Keratinocyte (primary cell): ENCODE results near the gene LANCL1. TPM values are rescaled to one million over a fixed set of nuclear protein-coding genes. Genes with fewer than 3 reads are reported as not detected.

ENCODE experiments used
- DNase-seq: peaks from one replicate; pipeline ENCODE4 v3.0.0-alpha.2; 2011; ENCODE audit warnings: low read depth, missing footprints, low spot score
- FAIRE-seq: peaks from 2 replicates; lab custom pipeline; 2011; peaks lifted over from hg19 to GRCh38; lab: Jason Lieb, UNC
- H2AFZ ChIP-seq: 2 replicates; pipeline ENCODE4 v1.6.0; 2012; ENCODE audit warnings: low read length, control low read depth, inconsistent platforms; ENCODE audit not compliant: control insufficient read depth
- H3K27ac ChIP-seq: 2 replicates; pipeline ENCODE4 v1.5.1; 2011; ENCODE audit warnings: low read length; ENCODE audit not compliant: control insufficient read depth, insufficient read depth
- H3K27me3 ChIP-seq: 3 replicates; pipeline ENCODE4 v1.6.0; 2011; ENCODE audit warnings: low read length; ENCODE audit not compliant: control insufficient read depth, insufficient read depth; ENCODE audit errors: extremely low read depth
- H3K36me3 ChIP-seq, 2 experiments: 2 replicates in 1 of 2; 3 replicates in 1 of 2; pipeline ENCODE4 v1.5.1; 2011; ENCODE audit warnings: low read length in 2 of 2, mild to moderate bottlenecking in 1 of 2; ENCODE audit not compliant: control insufficient read depth in 2 of 2, insufficient read depth in 2 of 2; ENCODE audit errors: extremely low read depth in 1 of 2
- H3K4me1 ChIP-seq: 3 replicates; pipeline ENCODE4 v1.5.1; 2011; ENCODE audit warnings: low read length; ENCODE audit not compliant: control insufficient read depth, insufficient read depth; ENCODE audit errors: extremely low read depth
- H3K4me2 ChIP-seq: 3 replicates; pipeline ENCODE4 v1.6.0; 2011; ENCODE audit warnings: low read depth, low read length; ENCODE audit not compliant: control insufficient read depth, insufficient read depth; ENCODE audit errors: extremely low read depth
- H3K4me3 ChIP-seq, 3 experiments: fragments of 200-600 bp in 1 of 3; sonication (generic) in 1 of 3; 2 replicates in 2 of 3; 3 replicates in 1 of 3; pipeline ENCODE4 v1.5.1; 2011 to 2016; ENCODE audit warnings: low read length in 3 of 3, mild to moderate bottlenecking in 3 of 3, control low read depth in 2 of 3, inconsistent platforms in 1 of 3, low read depth in 1 of 3, mixed read lengths in 1 of 3, mixed run types in 1 of 3, moderate library complexity in 1 of 3; ENCODE audit not compliant: control insufficient read depth in 2 of 3, insufficient read depth in 2 of 3; ENCODE audit errors: extremely low read depth in 1 of 3
- H3K79me2 ChIP-seq: 2 replicates; pipeline ENCODE4 v1.6.0; 2012; ENCODE audit warnings: low read length; ENCODE audit not compliant: control insufficient read depth, insufficient read depth
- H3K9ac ChIP-seq: 3 replicates; pipeline ENCODE4 v1.6.0; 2011; ENCODE audit warnings: low read length; ENCODE audit not compliant: control insufficient read depth, insufficient read depth; ENCODE audit errors: extremely low read depth
- H3K9me1 ChIP-seq: 3 replicates; pipeline ENCODE4 v1.6.0; 2011; ENCODE audit warnings: low read length; ENCODE audit not compliant: control insufficient read depth, insufficient read depth; ENCODE audit errors: extremely low read depth
- H3K9me3 ChIP-seq: 2 replicates; pipeline ENCODE4 v1.5.1; 2012; ENCODE audit warnings: low read depth, low read length; ENCODE audit not compliant: control insufficient read depth
- H4K20me1 ChIP-seq: 3 replicates; pipeline ENCODE4 v1.6.0; 2011; ENCODE audit warnings: low read length; ENCODE audit not compliant: control insufficient read depth, insufficient read depth; ENCODE audit errors: extremely low read depth
- EZH2 ChIP-seq: IDR thresholded peaks from one replicate; pipeline ENCODE4 v1.6.1; 2012; ENCODE audit warnings: inconsistent platforms, mild to moderate bottlenecking, low read length, moderate library complexity
- dilution Hi-C: fragments of 300-500 bp; cut with MboI; formaldehyde crosslinking; loops from one replicate; pipeline ENCODE4 v1.7.0; 2020; ENCODE audit warnings: low sequenced_read_pairs; ENCODE audit not compliant: extremely low pct_ligation_motif_present
- polyA plus RNA-seq, 5 experiments: library from polyadenylated mRNA; depleted of rRNA in 3 of 5; stranded (reverse) in 3 of 5; stranded (forward) in 1 of 5; unstranded in 1 of 5; fragments of >200 nt; gene quantifications; 1 replicate in 1 of 5; 2 replicates in 3 of 5; 3 replicates in 1 of 5; pipeline versions ENCODE4 v1.2.1 to v1.2.3, GENCODE V29; 2011 to 2012; ENCODE audit warnings: missing spikeins in 2 of 5, low read depth in 1 of 5, low replicate concordance in 1 of 5
- TF ChIP-seq, protein P1 (sequence below), 3 experiments: IDR thresholded peaks in 1 of 3; conservative IDR thresholded peaks in 1 of 3; optimal IDR thresholded peaks in 1 of 3; 2 replicates in 2 of 3; 3 replicates in 1 of 3; pipeline versions ENCODE3 to v1.5.1; 2011; ENCODE audit warnings: low read length in 3 of 3, mild to moderate bottlenecking in 3 of 3, moderate library complexity in 2 of 3, control low read depth in 1 of 3, inconsistent platforms in 1 of 3; ENCODE audit not compliant: insufficient read depth in 2 of 3; ENCODE audit errors: extremely low read depth in 1 of 3

LANCL1 gene
- polyA plus RNA-seq, 1 donor (not counting 4 experiments of a cell fraction or from before 2014, with no cell fraction given) = 86.4 TPM

DNA sequence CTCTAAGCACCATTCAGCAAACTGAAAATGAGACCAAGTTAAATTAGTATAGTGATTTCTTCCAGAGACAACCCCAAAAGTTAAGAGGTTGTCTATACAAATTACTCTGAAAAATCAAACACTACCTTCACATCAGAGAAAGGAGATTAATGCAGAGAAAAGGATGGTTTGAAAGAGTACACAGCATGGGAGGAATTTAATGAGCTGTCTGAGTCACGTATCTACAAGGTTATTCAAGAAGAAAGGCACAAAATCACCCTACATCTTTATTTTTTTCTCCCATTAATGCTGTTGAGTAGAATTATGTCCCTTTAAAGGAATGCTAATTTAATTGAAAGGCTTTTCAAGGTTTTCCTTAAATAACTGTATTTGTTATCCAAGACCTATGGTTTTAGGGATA is 41.1 kb downstream of the LANCL1 start:
- H3K4me3 ChIP-seq = no peak overlapping the region
- no peak overlapping the region for H3K9ac ChIP-seq
- DNase-seq (no peak), FAIRE-seq (no peak)
- H4K20me1 ChIP-seq = no peaks in the 10 kb centered on the region
- no peak overlapping the region for H3K27ac ChIP-seq
- H3K4me2 ChIP-seq = no peak overlapping the region
- H2AFZ ChIP-seq = no peak overlapping the region
- no peaks in the 10 kb centered on the region for H3K9me1 ChIP-seq
- dilution Hi-C loops = no loop called here
- no peaks in the 10 kb centered on the region for H3K9me3 ChIP-seq
- no peaks in the 10 kb centered on the region for H3K27me3 ChIP-seq
- H3K36me3 ChIP-seq = peaks cover 11 to 18% of the 10 kb centered on the region in 2 experiments
- no peak for TF ChIP-seq EZH2
- TF ChIP-seq, protein P1, sequence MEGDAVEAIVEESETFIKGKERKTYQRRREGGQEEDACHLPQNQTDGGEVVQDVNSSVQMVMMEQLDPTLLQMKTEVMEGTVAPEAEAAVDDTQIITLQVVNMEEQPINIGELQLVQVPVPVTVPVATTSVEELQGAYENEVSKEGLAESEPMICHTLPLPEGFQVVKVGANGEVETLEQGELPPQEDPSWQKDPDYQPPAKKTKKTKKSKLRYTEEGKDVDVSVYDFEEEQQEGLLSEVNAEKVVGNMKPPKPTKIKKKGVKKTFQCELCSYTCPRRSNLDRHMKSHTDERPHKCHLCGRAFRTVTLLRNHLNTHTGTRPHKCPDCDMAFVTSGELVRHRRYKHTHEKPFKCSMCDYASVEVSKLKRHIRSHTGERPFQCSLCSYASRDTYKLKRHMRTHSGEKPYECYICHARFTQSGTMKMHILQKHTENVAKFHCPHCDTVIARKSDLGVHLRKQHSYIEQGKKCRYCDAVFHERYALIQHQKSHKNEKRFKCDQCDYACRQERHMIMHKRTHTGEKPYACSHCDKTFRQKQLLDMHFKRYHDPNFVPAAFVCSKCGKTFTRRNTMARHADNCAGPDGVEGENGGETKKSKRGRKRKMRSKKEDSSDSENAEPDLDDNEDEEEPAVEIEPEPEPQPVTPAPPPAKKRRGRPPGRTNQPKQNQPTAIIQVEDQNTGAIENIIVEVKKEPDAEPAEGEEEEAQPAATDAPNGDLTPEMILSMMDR (optimal IDR thresholded peaks at IDR 0.05 in 1 of 3, IDR thresholded peaks at IDR 0.05 in 1 of 3, conservative IDR thresholded peaks at IDR 0.05 in 1 of 3; ENCODE audit: extremely low read depth in 1 of 3, insufficient read depth in 2 of 3, low read length in 3 of 3) = no peak
- H3K4me1 ChIP-seq = no peaks in the 10 kb centered on the region
- no peaks in the 10 kb centered on the region for H3K79me2 ChIP-seq

DNA sequence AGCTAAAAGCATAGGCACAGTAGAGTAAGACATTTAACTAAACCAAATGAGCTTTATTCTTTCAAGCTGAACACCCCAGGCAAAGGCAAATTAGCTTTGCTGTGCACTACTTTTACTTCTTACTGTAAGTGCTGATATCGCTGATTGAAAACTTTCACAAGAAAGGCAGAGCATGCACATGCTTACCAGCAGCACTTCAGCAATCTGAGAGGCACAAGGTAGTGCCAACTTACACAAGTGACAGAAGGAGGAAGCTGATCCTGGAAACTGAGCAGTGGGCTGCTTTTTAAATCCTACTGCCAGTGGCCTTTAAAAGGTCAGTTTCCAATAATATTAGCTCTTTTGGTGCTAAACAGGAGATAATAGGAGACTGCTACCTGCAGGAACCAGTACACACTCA is 43.9 kb downstream of the LANCL1 start:
- H3K9me1 ChIP-seq = no peaks in the 10 kb centered on the region

More for the DNA sequence above, 43.9 kb downstream of the LANCL1 start:
- Histone ChIP-seq H3K9ac (no peak overlapping the region), H4K20me1 (no peaks in the 10 kb centered on the region), H3K27ac (no peak overlapping the region), H3K9me3 (no peaks in the 10 kb centered on the region), H3K36me3 (peaks cover 6 to 17% of the 10 kb centered on the region in 2 experiments), H3K79me2 (no peaks in the 10 kb centered on the region), H3K27me3 (no peaks in the 10 kb centered on the region), H3K4me2 (no peak overlapping the region), H3K4me1 (no peaks in the 10 kb centered on the region), H3K4me3 (no peak overlapping the region), H2AFZ (no peak overlapping the region)
- dilution Hi-C loops = no loop called here
- no peak for TF ChIP-seq EZH2
- TF ChIP-seq, protein P1 (optimal IDR thresholded peaks at IDR 0.05 in 1 of 3, IDR thresholded peaks at IDR 0.05 in 1 of 3, conservative IDR thresholded peaks at IDR 0.05 in 1 of 3; ENCODE audit: extremely low read depth in 1 of 3, insufficient read depth in 2 of 3, low read length in 3 of 3) = no peak
- DNase-seq = no peak
- no peak for FAIRE-seq
